ENCODE results near the gene ARL6IP4.

GRCh38 chr12:122949405-122949804 lies 31.1 kb upstream of the ARL6IP4 start:
- TF ChIP-seq CTCF (IDR thresholded peaks at IDR 0.05) (no peak), POLR2A (IDR thresholded peaks at IDR 0.05) (no peak)

All from esophagus squamous epithelium (tissue), 4 donors.